ENCODE measurements around the gene SEMA3B.

The SEMA3B gene

DNA sequence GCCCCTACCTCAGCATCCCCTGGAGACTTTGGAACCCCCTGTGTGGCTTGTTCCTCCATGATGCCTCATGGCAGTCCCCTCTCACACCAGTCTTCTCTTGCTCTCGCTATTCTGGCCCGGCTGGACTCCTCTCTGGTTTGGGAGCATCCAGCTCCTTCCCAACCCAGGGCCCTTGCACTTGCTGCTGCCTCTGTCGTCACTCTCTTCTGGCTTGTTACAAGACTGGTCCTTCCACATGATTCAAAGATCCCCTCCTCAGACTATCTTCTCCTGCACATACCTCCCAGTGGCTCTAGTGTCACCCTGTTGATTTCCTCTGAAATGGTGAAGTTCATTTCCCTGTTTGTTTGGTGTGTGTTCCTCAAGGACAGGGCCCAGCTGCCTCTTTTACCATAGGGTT, 39.5 kb upstream of the SEMA3B start:
- no peak overlapping the region for H2AFZ ChIP-seq (ENCODE audit: low read length)
- H3K27me3 ChIP-seq (ENCODE audit: insufficient read depth, low read length, poor library complexity, severe bottlenecking), result no peaks in the 10 kb centered on the region
- no peak overlapping the region for H3K9ac ChIP-seq (ENCODE audit: low read depth, low read length, poor library complexity, severe bottlenecking)

DNA sequence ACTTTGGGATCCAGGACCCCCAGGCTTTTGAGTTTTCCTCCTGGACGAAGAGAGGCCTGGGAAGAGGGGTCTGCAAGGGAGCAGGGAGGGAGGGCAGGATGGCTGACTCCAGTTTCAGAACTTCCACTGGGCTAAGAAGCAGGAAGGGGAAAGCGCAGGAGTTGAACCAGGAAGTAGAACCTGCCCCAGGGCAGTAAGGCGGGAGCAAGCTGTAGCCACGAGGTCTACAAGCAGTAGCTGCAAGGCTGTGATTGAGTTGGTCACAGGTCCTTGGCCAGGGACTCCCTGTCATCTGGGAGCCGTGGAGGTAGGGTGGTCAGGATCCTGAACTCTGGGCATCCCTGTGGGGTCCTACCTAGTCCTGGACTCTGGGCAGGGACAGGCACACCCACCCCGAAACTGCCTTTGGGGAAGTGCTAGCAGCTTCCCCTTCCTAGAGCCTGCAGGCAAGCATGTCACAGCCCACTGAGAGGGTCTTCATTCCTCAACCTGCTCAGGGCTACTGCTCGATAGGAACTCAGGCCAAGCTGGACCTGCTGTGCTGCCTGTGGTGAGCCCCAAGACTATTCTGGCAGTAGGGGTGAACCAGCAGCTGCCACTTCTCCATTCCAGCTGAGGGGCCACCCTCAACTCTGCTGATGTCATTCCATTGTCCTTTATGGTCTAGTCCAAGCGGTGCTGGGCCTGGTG, 38.7 kb upstream of the SEMA3B start:
- H3F3A ChIP-seq (ENCODE audit: low read depth), result no peaks in the 10 kb centered on the region
- no peak overlapping the region for H3K4me2 ChIP-seq (ENCODE audit: low read depth, low read length, poor library complexity, severe bottlenecking)
- no peaks in the 10 kb centered on the region for H3K9me3 ChIP-seq (ENCODE audit: insufficient read depth, low read depth, low read length)
- TF ChIP-seq, protein P1, sequence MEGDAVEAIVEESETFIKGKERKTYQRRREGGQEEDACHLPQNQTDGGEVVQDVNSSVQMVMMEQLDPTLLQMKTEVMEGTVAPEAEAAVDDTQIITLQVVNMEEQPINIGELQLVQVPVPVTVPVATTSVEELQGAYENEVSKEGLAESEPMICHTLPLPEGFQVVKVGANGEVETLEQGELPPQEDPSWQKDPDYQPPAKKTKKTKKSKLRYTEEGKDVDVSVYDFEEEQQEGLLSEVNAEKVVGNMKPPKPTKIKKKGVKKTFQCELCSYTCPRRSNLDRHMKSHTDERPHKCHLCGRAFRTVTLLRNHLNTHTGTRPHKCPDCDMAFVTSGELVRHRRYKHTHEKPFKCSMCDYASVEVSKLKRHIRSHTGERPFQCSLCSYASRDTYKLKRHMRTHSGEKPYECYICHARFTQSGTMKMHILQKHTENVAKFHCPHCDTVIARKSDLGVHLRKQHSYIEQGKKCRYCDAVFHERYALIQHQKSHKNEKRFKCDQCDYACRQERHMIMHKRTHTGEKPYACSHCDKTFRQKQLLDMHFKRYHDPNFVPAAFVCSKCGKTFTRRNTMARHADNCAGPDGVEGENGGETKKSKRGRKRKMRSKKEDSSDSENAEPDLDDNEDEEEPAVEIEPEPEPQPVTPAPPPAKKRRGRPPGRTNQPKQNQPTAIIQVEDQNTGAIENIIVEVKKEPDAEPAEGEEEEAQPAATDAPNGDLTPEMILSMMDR (conservative IDR thresholded peaks at IDR 0.05; ENCODE audit: low read length), result no peak
- no peaks in the 10 kb centered on the region for H3K36me3 ChIP-seq (ENCODE audit: insufficient read depth, low read length)
- H3K9ac ChIP-seq (ENCODE audit: low read depth, low read length, poor library complexity, severe bottlenecking), result no peak overlapping the region
- H4K20me1 ChIP-seq (ENCODE audit: insufficient read depth, low read length, poor library complexity, severe bottlenecking), result no peaks in the 10 kb centered on the region
- no peak overlapping the region for H2AFZ ChIP-seq (ENCODE audit: low read length)
- no peaks in the 10 kb centered on the region for H3K27me3 ChIP-seq (ENCODE audit: insufficient read depth, low read length, poor library complexity, severe bottlenecking)
- peaks cover 3% of the 10 kb centered on the region; the same call in 1 of the 2 replicates for H3K79me2 ChIP-seq (ENCODE audit: insufficient read depth, low read length)
- H3K4me3 ChIP-seq (ENCODE audit: low read length, poor library complexity, severe bottlenecking), result no peak overlapping the region
- peaks cover 20% of the 10 kb centered on the region for H3K4me1 ChIP-seq (ENCODE audit: insufficient read depth, low read length, poor library complexity, severe bottlenecking)
- H3K9me2 ChIP-seq (replicated peaks; ENCODE audit: low read depth, low read length), result no peaks in the 10 kb centered on the region

More for the DNA sequence above, 39.5 kb upstream of the SEMA3B start:
- TF ChIP-seq, protein P1 (conservative IDR thresholded peaks at IDR 0.05; ENCODE audit: low read length), result no peak
- TF ChIP-seq EZH2phosphoT487 (IDR thresholded peaks at IDR 0.05; ENCODE audit: borderline replicate concordance), result no peak
- Histone ChIP-seq H3K9me2 (replicated peaks; ENCODE audit: low read depth, low read length) (no peaks in the 10 kb centered on the region), H3F3A (ENCODE audit: low read depth) (no peaks in the 10 kb centered on the region), H3K4me1 (ENCODE audit: insufficient read depth, low read length, poor library complexity, severe bottlenecking) (peaks cover 13% of the 10 kb centered on the region), H3K4me3 (ENCODE audit: low read length, poor library complexity, severe bottlenecking) (no peak overlapping the region), H3K4me2 (ENCODE audit: low read depth, low read length, poor library complexity, severe bottlenecking) (no peak overlapping the region), H3K79me2 (ENCODE audit: insufficient read depth, low read length) (no peaks in the 10 kb centered on the region), H3K9me3 (ENCODE audit: insufficient read depth, low read depth, low read length) (no peaks in the 10 kb centered on the region), H3K36me3 (ENCODE audit: insufficient read depth, low read length) (no peaks in the 10 kb centered on the region), H4K20me1 (ENCODE audit: insufficient read depth, low read length, poor library complexity, severe bottlenecking) (no peaks in the 10 kb centered on the region)

DNA sequence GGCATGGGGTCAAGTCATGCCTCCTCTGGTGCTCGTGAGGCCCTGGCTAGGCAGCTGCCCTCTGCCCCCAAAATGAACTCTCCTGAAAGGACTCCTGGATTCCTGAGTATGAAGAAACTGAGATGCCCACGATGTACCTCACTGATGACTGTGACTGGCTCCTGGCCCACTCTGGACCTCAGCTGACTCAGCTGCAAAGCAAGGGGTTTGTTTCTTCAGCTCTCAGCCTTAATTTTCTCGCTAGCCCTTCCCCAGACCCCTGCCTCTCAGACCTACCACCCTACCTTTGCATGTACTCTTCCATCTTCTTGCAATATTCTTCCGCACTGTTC, 38.2 kb upstream of the SEMA3B start:
- Histone ChIP-seq H3F3A (ENCODE audit: low read depth) (no peaks in the 10 kb centered on the region), H3K9me2 (replicated peaks; ENCODE audit: low read depth, low read length) (no peaks in the 10 kb centered on the region), H3K36me3 (ENCODE audit: insufficient read depth, low read length) (no peaks in the 10 kb centered on the region), H3K27me3 (ENCODE audit: insufficient read depth, low read length, poor library complexity, severe bottlenecking) (no peaks in the 10 kb centered on the region), H3K79me2 (ENCODE audit: insufficient read depth, low read length) (peaks cover 3% of the 10 kb centered on the region; the same call in 1 of the 2 replicates), H2AFZ (ENCODE audit: low read length) (no peak overlapping the region), H3K9ac (ENCODE audit: low read depth, low read length, poor library complexity, severe bottlenecking) (no peak overlapping the region), H3K4me2 (ENCODE audit: low read depth, low read length, poor library complexity, severe bottlenecking) (no peak overlapping the region), H4K20me1 (ENCODE audit: insufficient read depth, low read length, poor library complexity, severe bottlenecking) (no peaks in the 10 kb centered on the region), H3K4me1 (ENCODE audit: insufficient read depth, low read length, poor library complexity, severe bottlenecking) (peaks cover 23% of the 10 kb centered on the region), H3K4me3 (ENCODE audit: low read length, poor library complexity, severe bottlenecking) (no peak overlapping the region), H3K9me3 (ENCODE audit: insufficient read depth, low read depth, low read length) (no peaks in the 10 kb centered on the region)
- TF ChIP-seq EZH2phosphoT487 (IDR thresholded peaks at IDR 0.05; ENCODE audit: borderline replicate concordance), result no peak
- TF ChIP-seq, protein P1 (conservative IDR thresholded peaks at IDR 0.05; ENCODE audit: low read length), result no peak
